HG03064 (cell line): Measurements from ENCODE around the gene POU2AF3.

Experiments
- ATAC-seq: cut with Tn5 transposase; IDR thresholded peaks from one replicate; pipeline ENCODE4 v1.9.1; 2021; ENCODE audit warnings: low read depth; ENCODE audit not compliant: unreplicated experiment

POU2AF3 gene

GRCh38 chr11:111350811-111351210, 52.5 kb downstream of the POU2AF3 start:
- ATAC-seq = no peak

GRCh38 chr11:111351374-111352055, 53.2 kb downstream of the POU2AF3 start:
- ATAC-seq = no peak

- no peak for ATAC-seq
Measured at GRCh38 chr11:111352231-111352746, 53.9 kb downstream of the POU2AF3 start.

- ATAC-seq = no peak
Measured at GRCh38 chr11:111352935-111353710, 54.8 kb downstream of the POU2AF3 start.

GRCh38 chr11:111353776-111354600, 55.6 kb downstream of the POU2AF3 start:
- no peak for ATAC-seq

- no peak for ATAC-seq
Measured at GRCh38 chr11:111354601-111354891, 56.2 kb downstream of the POU2AF3 start.

GRCh38 chr11:111355101-111355500, 56.8 kb downstream of the POU2AF3 start:
- no peak for ATAC-seq

GRCh38 chr11:111355956-111356659, 57.8 kb downstream of the POU2AF3 start:
- ATAC-seq = no peak

- no peak for ATAC-seq
Measured at GRCh38 chr11:111356660-111357048, 58.3 kb downstream of the POU2AF3 start.

GRCh38 chr11:111357150-111358037, 59.0 kb downstream of the POU2AF3 start:
- ATAC-seq = no peak
